Activated CD8-positive, alpha-beta memory T cell treated with anti-CD3 and anti-CD28 coated beads, Interleukin-2, amount 50 U/mL, for 48 hours (primary cell): ENCODE data around the gene COL8A2.

Experiments used
- DNase-seq: peaks from one replicate; pipeline ENCODE4 v3.0.0-alpha.2; 2020

Gene COL8A2

DNA sequence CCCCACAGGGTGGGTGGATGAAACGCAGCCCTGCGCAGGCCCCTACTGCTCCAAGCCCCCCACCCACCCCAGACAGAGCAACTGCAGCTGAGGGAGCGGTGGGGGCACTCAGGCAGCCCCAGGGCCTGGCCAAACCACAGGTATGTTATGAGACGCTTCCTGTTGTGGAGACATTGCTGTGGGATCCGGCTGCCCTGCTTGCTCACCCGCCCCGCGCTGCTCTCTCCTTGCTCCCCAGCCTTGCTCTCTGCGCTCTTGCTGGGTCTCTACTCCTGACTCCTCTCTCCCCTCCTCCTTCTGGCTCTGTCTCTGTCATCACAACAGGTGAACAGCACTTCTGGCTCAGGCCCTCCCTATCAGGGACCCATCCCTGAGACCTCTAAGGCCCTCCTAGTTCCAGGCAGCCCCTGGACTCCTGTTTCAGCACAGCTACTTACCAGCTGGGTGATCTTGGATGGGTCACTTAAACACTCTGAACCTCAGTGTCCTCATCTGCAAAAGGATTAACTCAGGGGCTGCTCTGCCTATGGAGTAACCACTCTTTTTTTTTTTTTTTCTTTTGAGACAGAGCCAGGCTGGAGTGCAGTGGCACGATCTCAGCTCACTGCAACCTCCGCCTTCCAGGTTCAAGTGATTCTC lies 15.9 kb downstream of the COL8A2 start:
- peak; percentile 71 for DNase-seq

DNA sequence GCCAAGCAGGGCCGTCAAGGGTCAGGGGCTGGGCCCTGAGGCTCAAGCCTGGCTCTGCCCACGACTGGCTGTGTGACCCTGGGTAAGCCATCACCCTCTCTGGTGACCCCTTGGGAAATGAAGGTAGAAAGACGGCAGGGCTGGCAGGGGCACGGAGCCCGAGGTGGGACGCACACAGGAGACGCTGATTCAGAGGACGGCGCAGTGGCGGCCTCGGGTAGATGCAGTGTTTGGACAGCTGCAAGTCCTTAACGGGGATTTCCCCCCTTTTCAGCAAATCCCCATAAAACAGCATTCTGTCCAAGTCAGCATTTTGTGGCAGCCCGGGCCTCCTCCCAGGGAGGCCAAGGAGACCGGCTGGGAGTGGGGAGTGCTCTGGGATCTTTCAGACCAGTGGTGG lies 16.7 kb downstream of the COL8A2 start:
- no peak for DNase-seq

DNA sequence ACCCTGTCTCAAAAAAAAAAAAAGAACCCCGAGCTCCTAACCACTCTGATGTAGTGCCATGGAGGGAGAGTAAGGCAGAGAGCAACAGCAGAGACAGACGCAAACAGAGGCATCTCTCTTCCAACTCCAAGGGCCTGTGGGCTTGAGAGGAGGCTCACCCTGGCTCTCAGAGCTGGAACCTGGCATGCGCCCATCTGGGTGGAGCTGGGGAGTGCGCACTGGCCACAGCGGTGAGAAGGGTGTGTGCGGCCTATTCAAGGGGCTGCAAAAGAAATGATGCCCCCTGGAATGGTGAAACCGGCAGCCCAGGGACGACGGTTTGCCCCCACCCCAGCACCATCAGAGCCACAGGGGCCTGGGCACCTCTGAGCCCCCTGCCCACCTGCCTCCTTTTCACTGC lies 17.6 kb downstream of the COL8A2 start:
- DNase-seq = no peak

GRCh38 chr1:36106269-36106668 lies 18.8 kb downstream of the COL8A2 start:
- DNase-seq = no peak

GRCh38 chr1:36101546-36101945 lies 23.5 kb downstream of the COL8A2 start:
- DNase-seq = no peak

GRCh38 chr1:36100376-36100775 lies 24.6 kb downstream of the COL8A2 start:
- DNase-seq = no peak

GRCh38 chr1:36099681-36100341 lies 25.2 kb downstream of the COL8A2 start:
- peak; percentile 90 for DNase-seq

GRCh38 chr1:36098650-36099365 lies 26.2 kb downstream of the COL8A2 start:
- DNase-seq = no peak

DNA sequence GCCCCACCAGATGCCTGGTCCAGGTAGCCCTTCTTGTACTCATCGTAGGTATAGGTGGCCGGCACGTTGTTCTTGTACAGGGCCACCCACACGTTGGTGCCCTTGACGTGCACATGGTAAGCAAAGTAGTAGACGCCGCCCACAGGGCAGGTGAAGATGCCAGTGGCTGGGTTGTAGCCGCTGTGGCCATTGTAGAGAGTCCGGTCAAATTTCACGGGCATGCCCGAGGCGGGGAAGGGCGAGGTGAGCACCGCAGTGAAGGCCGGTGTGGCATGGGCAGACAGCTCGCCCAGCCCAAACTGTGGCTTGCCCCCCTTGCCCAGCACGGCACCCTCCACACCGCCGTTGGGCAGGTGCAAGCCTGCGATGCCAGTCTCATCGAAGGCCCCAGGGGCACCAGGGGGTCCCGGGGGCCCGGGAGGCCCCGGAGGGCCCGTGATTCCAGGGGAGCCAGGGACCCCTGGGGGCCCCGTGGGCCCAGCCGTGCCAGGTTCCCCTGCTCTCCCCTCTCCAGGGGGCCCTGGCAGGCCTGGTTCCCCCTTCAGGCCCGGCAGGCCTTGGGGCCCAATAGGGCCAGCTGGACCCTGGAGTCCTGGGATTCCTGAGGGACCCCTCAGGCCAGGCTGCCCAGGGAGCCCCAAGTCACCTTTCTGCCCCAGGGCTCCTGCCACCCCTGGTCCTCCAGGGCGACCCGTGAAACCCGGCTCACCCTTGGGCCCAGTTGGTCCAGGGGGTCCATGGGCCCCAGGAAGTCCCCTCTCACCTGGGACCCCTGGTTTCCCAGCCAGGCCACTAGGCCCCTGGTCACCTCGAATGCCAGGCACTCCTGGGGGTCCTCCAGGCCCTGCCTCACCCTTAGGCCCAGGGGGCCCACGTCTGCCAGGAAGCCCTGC lies 27.1 kb downstream of the COL8A2 start:
- no peak for DNase-seq

DNA sequence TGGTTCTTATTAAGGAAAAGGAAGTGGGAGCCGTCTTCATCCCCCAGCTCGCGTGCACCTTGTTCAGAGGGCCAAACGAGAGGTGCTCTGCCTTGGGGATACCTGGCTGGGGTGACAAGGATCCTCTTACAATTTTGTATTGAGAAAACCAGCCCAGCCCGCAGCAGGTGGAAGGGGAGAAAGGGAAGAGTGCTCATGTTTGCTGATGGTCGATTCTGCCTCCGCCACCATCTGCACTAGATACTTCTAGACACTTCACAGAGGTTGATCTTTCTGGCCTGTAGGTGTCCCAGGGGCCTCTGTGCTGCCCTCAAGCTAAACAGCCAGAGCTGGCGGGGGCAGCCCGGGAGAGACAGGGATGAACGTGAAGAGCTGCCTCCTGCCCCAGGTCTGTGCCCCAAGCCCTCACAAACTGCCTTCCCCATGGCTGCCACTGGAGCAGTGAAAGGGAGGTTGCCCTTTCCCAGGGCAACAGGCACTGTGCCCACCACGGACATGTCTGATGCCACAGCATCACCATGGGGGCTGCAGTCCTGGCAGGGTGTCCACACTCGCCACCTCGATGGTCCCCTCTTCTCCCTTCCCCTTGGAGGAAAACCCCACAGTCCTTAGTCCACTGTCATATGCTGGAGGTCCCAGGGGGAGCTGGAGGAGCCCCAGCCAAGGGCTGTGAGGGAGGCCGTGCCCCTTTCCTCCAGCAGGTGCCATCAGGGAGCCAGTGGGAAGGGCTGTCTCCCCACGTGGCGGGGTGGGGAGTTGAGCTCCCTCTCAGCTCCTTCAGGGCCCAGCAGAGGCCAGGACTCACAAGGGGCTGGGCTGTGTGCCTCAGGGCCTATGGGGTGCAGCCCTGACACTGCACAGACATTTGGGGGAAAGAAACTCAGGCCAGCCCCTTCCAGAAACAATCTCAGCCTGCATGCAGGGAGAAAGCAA lies 28.3 kb downstream of the COL8A2 start:
- no peak for DNase-seq

DNA sequence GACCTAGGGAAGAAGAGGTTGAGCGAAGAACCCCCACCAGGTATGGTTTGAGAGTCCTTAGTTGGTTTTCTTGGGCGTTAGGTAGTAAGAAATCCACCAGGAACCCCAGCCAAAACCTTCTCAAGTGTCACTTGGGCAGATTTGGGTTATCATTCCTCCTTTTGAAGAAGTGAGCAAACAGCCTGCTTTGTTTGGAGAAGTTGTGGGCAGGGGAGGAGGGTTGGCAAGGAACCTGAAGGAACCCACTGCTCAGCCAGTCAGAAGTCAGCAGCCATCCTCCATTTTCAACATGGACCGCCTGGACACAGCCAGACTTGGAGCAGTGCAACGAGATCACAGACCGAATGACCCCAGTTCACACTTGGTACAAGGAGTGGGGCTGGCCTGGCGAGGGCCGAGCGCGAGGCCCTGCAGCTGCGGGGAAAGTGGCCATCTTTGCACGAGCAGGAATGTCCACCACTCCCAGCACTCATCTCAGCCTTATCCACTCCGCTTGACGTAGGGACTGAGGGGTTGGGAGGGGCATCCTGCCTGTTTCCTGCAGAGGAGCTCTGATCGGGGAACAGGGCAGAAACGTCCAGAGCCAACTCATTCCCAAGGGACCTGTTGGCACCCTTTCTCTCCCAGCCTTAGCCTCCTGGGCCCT lies 29.1 kb downstream of the COL8A2 start:
- DNase-seq = no peak

- DNase-seq = no peak
Observed at GRCh38 chr1:36094621-36095061, 30.4 kb downstream of the COL8A2 start.

- no peak for DNase-seq
Observed at GRCh38 chr1:36093929-36094328, 31.1 kb downstream of the COL8A2 start.

DNA sequence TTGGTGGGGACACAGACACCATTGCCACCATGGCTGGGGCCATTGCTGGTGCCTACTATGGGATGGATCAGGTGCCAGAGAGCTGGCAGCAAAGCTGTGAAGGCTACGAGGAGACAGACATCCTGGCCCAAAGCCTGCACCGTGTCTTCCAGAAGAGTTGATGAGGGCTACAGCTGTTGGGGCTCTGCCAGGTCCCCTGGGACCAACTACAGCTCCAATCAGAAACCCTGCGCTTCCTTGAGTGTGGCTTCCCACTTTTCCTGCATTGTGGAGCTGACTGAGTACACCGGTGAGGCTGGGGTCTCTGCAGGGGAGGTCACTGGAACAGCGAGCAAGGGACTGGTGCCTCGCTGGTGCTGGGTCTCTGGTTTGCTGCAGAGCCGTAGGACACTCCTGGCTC lies 31.8 kb downstream of the COL8A2 start:
- no peak for DNase-seq

GRCh38 chr1:36092798-36093185 lies 32.2 kb downstream of the COL8A2 start:
- DNase-seq = no peak

DNA sequence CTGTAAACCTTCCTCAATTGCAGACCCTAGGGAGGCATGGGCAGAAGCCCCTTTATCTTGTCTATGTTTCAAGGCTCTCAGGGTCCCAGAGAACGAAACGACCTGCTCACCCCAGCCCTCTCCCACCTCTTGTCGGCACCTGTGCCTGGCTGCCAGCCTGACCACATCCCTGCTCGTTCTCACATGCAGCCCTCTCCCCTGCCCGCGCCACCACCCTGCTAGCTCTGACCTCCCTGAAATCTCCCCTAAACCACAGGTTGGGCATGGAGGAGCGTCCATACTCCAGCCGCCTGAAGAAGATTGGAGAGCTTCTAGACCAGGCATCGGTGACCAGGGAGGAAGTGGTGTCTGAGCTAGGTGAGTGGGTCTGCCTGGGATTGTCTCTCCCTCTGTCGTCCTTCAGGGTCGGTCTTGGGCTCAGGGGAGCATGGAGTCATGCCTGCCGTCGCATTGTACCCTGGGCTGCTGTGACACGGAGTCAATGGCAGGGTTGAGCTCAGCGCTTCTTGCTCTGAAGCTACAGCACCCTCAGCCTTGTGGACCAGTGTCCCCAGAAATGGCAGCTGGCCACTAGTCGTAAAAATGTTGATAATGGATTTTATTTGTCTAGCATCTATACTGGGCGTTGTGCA lies 32.7 kb downstream of the COL8A2 start:
- peak; percentile 45 for DNase-seq

- DNase-seq = peak; percentile 42
Observed at GRCh38 chr1:36091698-36092097, 33.3 kb downstream of the COL8A2 start.

- DNase-seq = peak; percentile 48
Observed at GRCh38 chr1:36091141-36091540, 33.9 kb downstream of the COL8A2 start.

- DNase-seq = peak; percentile 56
Observed at GRCh38 chr1:36089393-36090121, 35.5 kb downstream of the COL8A2 start.
